GM19467 (cell line): ENCODE results near the gene DNAJC10.
"Not testable (repeated sequence)": the region's sequence is repeated elsewhere in the genome, so short reads cannot be mapped to it uniquely, and the experiment has no call there.

ENCODE experiments used
- ATAC-seq: cut with Tn5 transposase; IDR thresholded peaks from one replicate; pipeline ENCODE4 v1.9.1; 2021; ENCODE audit warnings: mild to moderate bottlenecking, moderate library complexity; ENCODE audit not compliant: unreplicated experiment

Gene DNAJC10

GRCh38 chr2:182782686-182783085, 66.6 kb downstream of the DNAJC10 start:
- not testable (repeated sequence) for ATAC-seq

DNA sequence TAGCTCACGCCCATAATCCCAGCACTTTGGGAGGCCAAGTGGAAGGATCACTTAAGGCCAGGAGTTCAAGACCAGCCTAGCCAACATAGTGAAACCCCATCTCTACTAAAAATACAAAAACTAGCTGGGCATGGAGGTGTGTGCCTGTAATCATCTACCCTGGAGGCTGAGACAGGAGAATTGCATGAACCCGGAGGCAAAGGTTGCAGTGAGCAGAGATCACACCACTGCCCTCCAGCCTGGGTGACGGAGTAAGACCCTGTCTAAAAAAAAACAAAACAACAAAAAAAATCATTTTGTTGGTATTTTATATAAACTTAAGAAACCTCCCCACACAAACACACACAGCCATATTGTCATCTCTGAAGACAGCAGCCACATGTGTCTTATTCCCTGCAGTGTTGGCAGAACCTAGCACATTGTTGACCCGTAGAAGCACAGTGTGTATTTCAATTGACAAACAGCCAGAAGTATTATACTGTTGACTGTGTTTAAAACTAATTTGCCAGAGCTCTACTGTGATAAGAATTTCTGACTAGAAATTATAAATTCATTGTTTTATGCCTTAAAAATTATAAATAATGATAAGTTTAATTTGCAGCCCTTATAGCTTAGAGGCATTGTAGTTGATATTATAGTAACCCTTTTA, 68.1 kb downstream of the DNAJC10 start:
- no peak for ATAC-seq

DNA sequence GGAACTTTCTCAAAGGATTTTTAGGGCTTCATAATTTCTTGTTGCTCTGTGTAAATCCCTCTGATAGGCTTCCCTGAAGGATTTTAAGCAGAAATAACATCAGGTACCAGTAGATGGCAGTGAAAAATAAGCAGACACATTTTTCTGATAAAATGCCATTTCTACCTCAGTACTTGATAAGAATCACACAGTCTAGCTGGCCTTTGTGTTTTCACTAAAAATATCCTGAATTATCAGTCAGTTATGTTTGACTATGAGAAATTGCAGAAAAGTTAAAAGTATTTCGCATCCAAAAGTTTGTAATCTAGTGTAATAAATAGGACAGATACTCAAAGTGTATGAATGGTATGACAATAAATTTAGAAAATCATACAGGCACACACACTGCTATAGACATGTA, 68.7 kb downstream of the DNAJC10 start:
- ATAC-seq: no peak

GRCh38 chr2:182792441-182792840, 76.4 kb downstream of the DNAJC10 start:
- ATAC-seq: no peak

DNA sequence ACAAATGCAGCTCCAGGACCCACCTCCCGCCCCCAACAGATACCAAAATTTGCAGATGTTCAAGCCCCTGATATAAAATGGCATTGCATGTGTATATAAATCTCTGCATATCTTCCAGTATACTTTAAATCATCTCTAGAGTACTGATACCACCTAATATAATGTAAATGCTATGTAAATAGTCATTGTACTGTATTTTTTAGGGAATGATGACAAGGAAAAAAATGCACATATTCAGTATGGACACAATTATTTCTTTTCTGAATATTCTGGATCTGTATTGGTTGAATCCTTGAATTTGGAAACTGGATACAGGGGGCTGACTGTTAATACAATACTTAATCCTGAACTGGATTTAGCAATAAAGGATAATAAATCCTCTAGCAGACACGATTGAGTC, 82.7 kb downstream of the DNAJC10 start:
- no peak for ATAC-seq

DNA sequence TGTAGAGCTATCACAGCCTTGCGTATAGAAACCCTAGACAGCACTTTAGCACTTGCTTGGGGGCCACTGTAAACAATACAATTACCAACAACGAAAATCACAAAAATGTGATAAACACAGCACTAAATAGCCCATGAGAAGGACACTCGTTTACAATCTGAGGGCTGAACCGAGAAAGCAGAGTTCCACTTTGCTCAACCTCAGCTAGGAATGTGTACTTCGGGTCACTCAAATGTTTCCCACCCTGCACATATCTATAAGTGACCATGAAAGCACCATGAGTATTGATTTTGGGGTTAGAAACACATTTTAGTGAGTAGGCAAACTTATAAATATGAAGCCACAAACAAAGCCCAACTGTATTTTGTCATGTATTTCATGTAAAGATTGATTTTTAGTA, 88.1 kb downstream of the DNAJC10 start:
- no peak for ATAC-seq

- no peak for ATAC-seq
Observed at GRCh38 chr2:182807319-182807718, 91.3 kb downstream of the DNAJC10 start.

DNA sequence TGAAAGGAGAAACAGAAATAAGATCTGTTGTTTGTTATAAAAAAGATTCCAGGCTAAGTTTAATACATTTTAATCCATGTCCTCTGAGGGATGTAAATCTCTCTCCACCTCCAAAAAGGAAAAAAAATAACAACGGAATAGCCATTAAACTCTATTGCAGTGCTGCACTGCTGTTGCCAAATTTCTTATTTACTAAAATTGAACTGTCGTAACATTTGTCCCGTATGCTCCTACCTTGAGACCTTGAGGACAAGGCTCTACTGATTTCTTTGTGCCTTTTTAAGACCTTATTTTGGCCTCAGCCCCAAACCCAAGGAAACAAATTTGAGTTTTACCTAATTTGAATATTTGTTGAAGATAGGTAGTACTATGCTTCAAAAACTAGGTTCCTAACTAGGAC, 94.0 kb downstream of the DNAJC10 start:
- ATAC-seq: no peak

DNA sequence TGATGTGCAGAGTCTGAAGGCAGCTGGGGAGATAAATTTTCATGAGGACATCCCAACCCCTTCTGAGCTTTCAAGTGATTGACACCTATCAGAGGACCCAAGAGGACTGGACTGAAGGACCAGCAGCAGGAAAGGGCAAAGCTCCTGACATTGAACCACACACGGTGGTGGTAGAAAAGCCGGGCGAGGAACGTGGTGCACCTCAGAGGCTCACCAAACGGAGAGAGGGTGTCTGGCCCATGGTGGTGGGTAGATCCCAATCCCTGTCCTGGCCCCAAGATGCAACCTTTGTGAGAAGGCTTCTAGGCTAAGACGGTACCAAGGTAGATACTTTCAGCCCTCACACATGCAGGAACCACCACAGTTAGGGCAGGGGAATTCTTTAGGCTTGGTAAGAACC, 98.3 kb downstream of the DNAJC10 start:
- no peak for ATAC-seq

- ATAC-seq: no peak
Observed at GRCh38 chr2:182814804-182815203, 98.7 kb downstream of the DNAJC10 start.

- ATAC-seq: no peak
Observed at GRCh38 chr2:182816866-182817265, 100.8 kb downstream of the DNAJC10 start.

- ATAC-seq: no peak
Observed at GRCh38 chr2:182817558-182817957, 101.5 kb downstream of the DNAJC10 start.

- no peak for ATAC-seq
Observed at GRCh38 chr2:182818501-182818900, 102.4 kb downstream of the DNAJC10 start.

- no peak for ATAC-seq
Observed at GRCh38 chr2:182818925-182819324, 102.9 kb downstream of the DNAJC10 start.

DNA sequence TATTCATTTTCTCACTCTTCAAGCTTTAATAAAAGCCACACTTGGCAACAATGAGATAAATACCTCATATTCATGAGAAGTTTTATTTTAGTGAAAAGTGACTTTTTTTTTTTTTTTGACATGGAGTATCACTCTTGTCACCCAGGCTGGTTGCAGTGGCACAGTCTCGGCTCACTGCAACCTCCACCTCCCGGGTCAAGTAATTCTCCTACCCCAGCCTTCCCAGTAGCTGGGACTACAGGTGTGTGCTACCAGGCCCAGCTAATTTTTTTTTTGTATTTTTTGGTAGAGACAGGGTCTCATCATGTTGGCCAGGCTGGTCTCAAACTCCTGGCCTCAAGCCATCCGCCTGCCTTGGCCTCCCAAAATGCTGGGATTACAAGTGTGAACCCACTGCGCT, 103.4 kb downstream of the DNAJC10 start:
- no peak for ATAC-seq

DNA sequence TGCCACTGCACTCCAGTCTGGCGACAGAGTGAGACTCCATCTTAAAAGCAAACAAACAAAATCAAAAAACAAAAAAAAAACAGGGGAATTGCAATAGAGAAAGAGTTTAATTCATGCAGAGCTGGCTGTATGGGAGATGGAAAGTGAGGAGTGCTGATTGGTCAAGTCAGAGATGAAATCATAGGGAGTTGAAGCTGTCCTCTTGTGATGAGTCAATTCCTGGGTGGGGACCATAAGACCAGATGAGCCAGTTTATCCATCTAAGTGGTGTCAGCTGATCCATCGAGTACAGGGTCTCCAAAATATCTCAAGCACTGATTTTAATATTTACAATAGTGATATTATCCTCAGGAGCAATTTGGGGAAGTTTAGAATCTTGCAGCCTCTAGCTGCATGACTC, 105.1 kb downstream of the DNAJC10 start:
- ATAC-seq: no peak

GRCh38 chr2:182822733-182823132, 106.7 kb downstream of the DNAJC10 start:
- no peak for ATAC-seq

DNA sequence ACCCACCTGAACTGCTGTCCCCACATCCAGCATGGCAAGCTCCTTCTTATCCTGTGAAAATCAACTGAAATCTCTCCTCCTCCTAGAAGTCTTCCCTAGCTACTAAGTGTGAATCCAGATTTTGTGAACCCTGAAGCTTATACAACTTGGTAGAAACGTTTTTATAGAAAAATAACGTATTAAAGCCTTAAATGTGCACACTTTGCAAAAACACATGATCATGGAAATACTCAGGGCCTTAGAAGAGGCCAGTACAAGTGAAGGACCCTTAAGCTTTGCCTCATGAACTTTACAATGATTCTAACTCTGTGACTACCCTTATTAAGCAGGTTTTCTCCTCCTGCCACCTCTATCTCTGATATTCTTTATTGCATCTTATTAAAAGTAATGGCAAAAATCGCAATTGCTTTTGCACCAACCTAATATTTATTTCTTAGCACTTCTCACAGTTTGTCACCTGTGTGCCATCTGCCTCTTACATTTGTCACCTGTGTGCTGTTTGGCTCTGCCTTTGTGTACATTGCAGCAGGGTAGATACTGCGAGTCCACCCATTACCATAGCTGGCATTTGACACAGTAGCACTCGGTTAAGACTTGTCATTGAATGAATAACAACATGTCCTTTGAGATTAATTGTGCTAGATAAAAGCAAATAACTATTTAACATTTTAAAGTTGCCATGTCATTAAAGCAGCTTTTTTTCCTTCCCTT, 108.2 kb downstream of the DNAJC10 start:
- no peak for ATAC-seq

DNA sequence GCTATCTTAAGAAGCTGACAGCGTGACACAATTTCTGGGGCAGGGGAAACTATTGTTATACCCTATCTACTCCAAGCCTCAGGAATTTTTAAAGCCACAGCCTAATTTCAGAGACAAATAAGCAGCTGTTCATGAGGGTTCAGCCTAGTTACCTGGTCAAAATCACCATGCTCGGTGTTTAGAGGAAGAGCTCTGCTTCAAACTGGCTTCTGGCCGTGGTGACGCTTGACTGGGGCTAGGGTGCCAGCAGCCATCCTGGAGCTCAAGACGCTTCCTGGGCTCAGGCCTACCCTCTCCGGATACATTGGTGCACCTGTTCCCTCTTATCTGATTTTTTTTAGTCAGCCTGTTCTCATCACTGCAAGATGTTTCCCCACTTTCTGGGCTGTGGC, 108.7 kb downstream of the DNAJC10 start:
- ATAC-seq: no peak

GRCh38 chr2:182826064-182826463, 110.0 kb downstream of the DNAJC10 start:
- ATAC-seq: no peak

DNA sequence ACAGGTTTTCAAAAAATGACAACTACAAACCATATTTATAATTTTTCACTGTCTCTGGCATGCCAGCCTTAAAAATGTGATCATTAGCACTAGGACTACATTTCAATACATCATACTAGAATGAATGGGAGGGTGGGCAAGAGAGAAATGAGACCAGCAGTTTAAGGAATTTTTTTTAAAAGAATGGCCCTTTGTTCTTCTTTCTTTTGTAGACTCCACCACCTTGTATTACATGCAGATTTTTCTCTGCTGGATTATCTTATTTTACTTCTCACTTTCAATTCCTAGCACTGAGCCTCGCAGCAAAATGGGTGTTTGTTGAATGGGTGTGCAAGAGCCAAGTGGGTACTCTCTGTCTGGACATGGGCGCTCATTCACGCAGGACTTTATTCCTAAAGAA, 110.4 kb downstream of the DNAJC10 start:
- no peak for ATAC-seq

GRCh38 chr2:182827182-182827879, 111.3 kb downstream of the DNAJC10 start:
- no peak for ATAC-seq
